HG03342 (cell line): ENCODE results near the gene LIPG.
A peak's percentile ranks its signal among the peaks of the same experiment; 100 is the strongest.

Source experiments
- ATAC-seq: cut with Tn5 transposase; IDR thresholded peaks from one replicate; pipeline ENCODE4 v1.9.1; 2021; ENCODE audit warnings: mild to moderate bottlenecking, moderate library complexity; ENCODE audit not compliant: unreplicated experiment

The LIPG gene

GRCh38 chr18:49609256-49610021 lies 47.6 kb downstream of the LIPG start:
- ATAC-seq: no peak

- no peak for ATAC-seq
Observed at GRCh38 chr18:49610022-49610445, 48.2 kb downstream of the LIPG start.

- no peak for ATAC-seq
Observed at GRCh38 chr18:49611316-49611715, 49.5 kb downstream of the LIPG start.

GRCh38 chr18:49612515-49613033 lies 50.7 kb downstream of the LIPG start:
- ATAC-seq: peak; percentile 80

GRCh38 chr18:49613141-49613640 lies 51.3 kb downstream of the LIPG start:
- ATAC-seq: no peak

GRCh38 chr18:49613641-49614151 lies 51.8 kb downstream of the LIPG start:
- ATAC-seq: no peak

GRCh38 chr18:49616618-49617328 lies 54.9 kb downstream of the LIPG start:
- ATAC-seq: no peak

GRCh38 chr18:49617329-49617695 lies 55.5 kb downstream of the LIPG start:
- ATAC-seq: no peak

- ATAC-seq: no peak
Observed at GRCh38 chr18:49617865-49618264, 56.0 kb downstream of the LIPG start.

GRCh38 chr18:49618742-49619681 lies 57.2 kb downstream of the LIPG start:
- no peak for ATAC-seq

GRCh38 chr18:49619801-49620200 lies 57.9 kb downstream of the LIPG start:
- no peak for ATAC-seq

GRCh38 chr18:49621301-49621700 lies 59.4 kb downstream of the LIPG start:
- no peak for ATAC-seq

- ATAC-seq: no peak
Observed at GRCh38 chr18:49621717-49622351, 60.0 kb downstream of the LIPG start.

GRCh38 chr18:49623571-49623970 lies 61.7 kb downstream of the LIPG start:
- no peak for ATAC-seq

- ATAC-seq: no peak
Observed at GRCh38 chr18:49625021-49625691, 63.3 kb downstream of the LIPG start.

- no peak for ATAC-seq
Observed at GRCh38 chr18:49626842-49627467, 65.1 kb downstream of the LIPG start.

- ATAC-seq: no peak
Observed at GRCh38 chr18:49628119-49628518, 66.3 kb downstream of the LIPG start.

GRCh38 chr18:49628881-49629795 lies 67.3 kb downstream of the LIPG start:
- ATAC-seq: no peak
